EH (cell line): ENCODE data around the gene SRSF9.
"Not testable (repeated sequence)": the region's sequence is repeated elsewhere in the genome, so short reads cannot be mapped to it uniquely, and the experiment has no call there.

Experiments used
- DNase-seq: peaks from one replicate; pipeline ENCODE4 v3.0.0-alpha.2; 2015; ENCODE audit warnings: low read depth

The SRSF9 gene

DNA sequence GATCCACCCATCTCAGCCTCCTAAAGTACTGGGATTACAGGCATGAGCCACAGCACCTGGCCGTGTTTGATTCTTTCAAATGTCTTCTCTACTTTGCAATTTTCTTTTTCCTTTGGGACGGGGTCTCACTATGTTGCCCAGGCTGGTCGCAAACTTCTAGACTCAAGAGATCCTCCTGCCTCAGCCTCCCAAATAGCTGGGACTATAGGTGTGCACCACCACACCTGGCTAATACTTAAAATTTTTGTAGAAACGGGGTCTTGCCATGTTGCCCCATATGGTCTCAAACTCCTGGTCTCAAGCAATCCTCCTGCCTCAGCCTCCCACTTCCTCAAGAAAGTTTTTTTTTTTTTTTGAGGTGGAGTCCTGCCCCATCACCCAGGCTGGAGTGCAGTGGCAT is 21.6 kb downstream of the SRSF9 start:
- no peak for DNase-seq

DNA sequence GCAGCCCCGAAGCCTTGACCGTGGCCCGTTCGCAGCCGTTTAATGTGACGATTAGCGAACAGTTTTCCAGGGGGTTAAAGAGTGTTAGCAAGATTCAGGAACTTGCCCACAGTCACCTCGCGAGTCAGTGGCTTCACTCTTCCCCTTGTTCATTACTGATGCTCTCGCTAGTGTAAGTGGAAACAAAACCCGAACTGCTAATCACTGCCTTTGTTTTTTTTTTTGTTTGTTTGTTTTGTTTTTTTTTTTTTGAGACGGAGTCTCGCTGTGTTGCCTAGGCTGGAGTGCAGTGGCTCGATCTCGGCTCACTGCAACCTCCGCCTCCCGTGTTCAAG is 22.7 kb downstream of the SRSF9 start:
- DNase-seq: not testable (repeated sequence)

DNA sequence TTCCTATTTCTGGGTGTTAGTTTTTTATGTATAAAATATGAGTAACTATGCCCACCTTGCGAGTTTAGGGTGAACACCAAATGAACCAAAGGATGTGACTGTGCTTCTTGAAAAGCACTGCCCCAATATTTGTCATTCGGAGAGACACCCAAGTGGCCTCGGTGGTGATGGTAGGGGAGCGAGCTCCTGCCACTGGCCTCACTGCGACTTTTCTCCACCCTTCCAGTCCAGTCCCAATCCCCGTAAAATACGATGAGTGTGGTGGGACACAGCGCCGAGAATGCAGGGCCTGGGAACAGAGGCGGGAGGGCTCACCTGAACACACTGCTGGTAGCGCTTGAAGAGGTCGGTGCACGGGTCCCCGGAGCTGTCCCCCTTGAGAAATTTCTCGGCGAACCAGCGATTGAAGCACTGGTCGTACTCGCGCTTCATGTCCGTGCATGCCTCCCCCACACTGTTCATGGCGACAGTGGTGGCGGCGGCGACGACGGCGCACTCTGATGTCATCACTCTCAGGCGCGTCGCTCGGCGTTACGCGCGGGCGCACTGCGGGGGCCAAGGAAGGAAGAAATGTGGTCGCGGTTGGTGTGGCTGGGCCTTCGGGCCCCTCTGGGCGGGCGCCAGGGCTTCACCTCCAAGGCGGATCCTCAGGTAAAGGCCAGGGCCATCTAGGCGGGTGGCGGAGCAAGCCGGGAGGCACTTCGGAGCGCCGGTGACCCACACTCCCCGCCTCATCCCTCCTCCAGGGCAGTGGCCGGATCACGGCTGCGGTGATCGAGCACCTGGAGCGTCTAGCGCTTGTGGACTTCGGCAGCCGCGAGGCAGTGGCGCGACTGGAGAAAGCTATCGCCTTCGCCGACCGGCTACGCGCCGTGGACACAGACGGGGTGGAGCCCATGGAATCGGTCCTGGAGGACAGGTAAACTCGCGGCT is 23.4 kb downstream of the SRSF9 start, which contains the start of the genes GATC and TRIAP1:
GATC (plus strand) TSS at position 534 of the 933 bp plus-strand sequence; CDS start at position 571, 37 bp downstream.
TRIAP1 (minus strand) TSS at position 474 of the 933 bp plus-strand sequence; CDS start at position 462, 12 bp downstream.
- DNase-seq: peak; percentile 78

DNA sequence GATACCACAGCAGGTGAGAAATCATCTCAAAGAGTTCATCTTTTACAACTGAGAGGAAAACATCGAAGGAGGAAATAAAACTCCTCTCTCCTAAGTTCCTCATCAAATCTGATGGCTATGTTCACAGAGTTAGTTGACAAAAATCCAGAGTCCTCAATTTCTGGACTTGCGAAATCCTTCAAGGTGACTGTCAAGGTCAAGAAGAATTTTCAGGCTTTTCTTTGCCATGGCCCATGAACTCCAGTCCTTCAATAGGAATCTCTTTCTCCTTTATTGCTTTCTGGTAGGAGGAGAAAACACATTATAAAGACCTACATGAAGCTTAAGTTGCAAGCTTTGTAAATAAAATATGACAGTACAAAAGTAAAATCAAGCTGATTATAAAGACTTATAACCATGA is 24.9 kb downstream of the SRSF9 start:
- DNase-seq: no peak

DNA sequence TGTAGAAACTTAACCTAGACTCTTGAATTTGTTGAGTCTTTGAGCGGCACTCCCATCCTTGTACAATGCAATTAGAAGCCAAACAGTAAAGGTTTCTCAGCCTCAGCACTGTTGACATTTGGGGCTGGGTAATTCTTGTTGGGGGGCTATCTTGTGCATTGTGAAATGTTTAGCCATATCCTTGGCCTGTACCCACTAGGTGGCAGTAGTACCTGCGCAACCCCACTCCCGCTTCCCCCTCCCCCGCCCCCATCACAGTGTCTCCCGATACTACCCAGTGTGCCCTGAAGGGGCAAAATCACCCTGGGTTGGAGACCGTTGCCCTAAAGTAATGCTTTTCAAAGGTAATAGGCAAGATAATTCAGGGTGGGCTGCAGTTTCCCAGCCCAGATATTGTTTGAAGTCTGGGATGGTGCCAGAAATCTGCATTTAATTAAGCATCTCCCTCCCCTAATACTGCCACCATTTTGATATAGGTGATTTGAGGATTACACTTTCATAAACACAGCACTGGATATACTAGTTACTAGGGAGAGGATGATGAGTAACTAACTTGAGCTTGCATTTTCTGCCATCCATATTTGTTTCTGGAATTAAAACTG is 29.8 kb downstream of the SRSF9 start:
- DNase-seq: peak; percentile 65

DNA sequence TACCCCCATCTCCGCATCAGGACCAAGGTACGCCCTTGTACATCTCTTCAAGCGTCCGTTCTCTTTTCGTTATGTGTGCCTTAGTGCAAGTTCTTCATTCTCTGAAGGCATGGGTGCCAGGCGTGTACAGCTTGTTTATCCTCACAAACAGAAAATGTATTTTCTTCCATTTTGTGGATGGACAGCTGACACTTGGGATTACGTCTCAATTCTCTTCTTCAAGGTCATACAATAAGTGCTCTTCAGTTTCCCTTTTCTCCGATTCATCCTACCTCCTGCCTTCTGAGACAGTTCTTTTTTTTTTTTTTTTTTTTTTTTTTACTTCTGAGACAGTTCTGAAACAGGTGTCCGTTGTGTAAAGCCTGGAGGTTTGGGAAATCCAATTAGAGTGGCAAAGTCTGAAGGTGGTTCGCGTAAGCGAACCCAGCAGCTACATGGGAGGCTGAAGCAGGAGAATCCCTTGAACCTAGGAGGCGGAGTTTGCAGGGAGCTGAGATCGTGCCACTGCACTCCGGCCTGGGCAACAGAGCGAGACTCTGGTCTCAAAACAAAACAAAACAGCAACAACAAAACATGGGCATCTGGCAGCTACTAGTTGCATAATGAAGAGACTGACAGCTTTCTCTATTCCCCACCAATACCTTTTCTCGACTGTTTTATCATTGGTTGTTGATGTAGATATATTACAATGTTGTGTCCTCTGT is 30.9 kb downstream of the SRSF9 start:
- no peak for DNase-seq

DNA sequence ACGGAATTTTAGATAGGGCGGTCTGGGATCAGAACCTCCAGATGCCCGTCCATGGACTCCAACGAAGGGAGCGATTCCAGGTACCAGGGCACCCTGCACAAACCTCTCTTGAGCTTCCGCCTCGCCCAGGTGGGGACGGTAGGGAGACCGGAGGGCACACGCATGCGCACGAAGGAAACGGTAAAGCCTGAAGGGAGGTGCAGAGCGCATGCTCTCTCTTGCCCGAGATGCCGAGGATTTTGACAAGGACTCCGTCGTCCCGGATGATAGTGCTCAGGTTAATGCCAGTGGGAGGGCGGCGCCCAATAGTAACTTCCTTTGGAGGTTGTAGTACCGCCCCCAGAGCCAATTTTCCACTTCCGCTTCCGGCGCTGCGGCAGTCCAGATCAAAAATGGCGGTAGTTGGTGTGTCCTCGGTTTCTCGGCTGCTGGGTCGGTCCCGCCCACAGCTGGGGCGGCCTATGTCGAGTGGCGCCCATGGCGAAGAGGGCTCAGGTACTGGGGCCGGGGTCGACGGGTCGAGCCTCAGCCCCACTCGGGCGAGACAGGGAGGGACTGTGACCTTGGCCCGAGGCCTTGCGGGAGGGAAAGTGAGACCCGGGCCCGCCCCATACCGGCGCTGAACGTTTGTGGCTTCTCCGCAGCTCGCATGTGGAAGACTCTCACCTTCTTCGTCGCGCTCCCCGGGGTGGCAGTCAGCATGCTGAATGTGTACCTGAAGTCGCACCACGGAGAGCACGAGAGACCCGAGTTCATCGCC is 31.6 kb downstream of the SRSF9 start, which contains the start of gene COX6A1:
COX6A1 (plus strand) TSS at position 379 of the 760 bp plus-strand sequence; CDS start at position 393, 14 bp downstream.
- peak; percentile 99 for DNase-seq

DNA sequence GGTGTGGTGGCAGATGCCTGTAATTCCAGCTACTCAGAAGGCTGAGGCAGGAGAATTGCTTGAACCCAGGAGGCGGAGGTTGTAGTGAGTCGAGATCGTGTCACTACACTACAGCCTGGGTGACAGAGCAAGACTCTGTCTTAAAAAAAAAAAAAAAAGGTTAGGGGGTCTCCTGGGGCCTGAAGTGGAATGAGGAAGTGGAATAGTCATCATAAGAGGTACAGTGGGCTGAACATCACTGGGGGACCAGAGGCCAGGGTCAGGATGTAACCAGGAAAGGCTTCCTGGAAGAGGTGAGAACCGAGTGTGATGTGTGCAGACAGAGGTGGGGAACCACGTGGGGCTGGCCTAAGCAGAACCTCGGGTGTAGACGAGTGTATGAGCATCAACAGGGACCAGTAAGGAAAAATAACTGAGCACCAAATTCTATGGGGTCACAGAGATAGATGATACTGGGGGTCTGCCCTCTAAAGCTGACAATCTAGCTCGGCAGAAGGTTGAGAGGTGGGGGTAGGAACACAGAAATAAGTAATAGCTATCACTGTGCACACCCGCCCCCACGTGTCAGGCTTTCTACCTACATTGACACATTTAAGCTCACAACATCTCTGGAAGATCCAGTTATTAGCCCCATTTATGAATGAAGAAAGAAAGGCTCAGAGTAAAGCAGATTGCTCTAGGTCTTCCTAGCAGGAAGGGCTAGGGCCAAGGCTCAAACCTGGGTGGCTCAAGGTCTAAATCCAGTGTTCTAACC is 36.6 kb downstream of the SRSF9 start:
- DNase-seq: no peak

DNA sequence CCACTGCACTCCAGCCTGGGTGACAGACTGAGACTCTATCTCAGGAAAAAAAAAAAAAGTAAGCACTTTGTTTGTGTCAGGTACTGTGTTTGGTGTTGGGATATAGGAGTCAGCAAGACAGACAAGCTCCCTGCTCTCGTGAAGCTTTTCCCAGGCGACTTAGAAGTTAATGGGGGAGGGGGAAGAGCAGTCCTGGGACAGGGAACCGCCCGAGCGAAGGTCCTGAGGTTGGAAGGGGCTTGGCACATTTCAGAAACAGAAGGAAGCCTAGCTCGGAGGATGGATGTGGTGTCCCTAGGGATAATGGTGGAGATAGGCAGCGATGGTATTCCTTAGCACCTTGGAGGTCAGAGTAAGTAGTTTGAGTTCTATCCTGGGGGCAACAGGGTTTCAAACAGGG is 40.2 kb downstream of the SRSF9 start:
- DNase-seq: no peak

DNA sequence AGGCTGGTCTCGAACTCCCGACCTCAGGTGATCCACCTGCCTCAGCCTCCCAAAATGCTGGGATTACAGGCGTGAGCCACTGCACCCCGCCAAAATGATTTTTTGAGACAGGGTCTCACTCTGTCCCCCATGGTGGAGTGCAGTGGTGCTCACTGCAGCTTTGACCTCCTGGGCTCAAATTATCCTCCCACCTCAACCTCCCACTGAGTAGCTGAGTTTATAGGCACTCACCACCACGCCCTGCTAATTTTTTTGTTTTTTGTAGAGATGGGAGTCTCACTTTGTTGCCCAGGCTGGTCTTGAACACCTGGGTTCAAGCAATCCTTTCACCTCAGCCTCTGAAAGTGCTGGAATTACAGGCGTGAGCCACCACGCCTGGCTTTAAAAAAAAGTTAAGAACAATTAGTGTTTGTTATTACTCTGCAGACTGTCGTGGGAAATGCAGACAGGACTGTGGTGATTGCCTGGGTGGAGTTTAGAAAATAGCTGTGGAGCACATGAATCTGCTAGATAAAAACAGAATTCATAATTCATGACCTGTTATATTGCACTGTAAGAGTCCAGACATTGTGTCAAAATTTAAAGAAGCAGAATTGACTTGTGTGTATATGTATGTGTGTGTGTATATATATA is 40.8 kb downstream of the SRSF9 start:
- DNase-seq: no peak

DNA sequence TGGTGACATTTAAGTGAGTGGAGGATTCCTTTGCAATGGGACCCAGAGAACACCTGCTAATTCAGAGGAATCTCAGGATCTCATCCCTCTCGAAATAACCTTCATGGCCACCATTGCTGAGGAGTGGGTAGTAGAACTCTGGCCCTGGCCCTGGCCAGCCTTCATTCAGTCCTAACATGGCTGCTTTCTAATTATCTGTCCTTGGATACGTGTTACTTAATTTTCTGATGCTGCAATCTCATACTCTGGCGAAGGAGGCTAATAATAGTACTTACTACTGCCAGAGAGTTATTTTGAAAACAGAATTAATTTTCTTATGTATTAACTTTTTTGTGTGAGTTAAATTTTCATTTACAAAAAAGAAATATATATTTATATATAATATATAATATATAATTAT is 43.8 kb downstream of the SRSF9 start:
- no peak for DNase-seq

DNA sequence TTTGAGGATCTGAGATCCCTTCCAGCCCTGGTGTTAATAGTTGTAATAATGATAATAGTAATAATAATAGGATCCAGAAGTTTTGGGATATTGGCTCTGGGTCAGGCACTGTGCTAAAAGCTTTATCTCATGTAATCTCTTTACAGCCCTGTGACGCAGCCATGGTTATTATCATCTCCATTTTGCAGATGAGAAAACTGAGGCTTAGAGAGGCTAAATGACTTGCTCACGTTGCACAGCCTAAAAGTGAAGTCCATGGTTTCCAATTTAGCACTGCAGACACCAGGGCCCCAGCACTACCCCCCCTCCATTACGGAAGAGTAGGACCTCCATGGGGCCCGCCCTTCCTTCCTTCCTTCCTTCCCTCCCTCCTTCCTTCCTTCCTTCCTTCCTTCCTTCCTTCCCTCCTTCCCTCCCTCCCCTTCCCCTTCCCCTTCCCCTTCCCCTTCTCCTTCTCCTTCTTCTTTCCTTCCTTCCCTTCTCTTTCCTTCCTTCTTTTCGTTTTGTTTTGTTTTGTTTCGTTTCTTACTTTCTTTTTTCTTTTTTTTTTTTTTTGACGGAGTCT is 46.6 kb downstream of the SRSF9 start:
- DNase-seq: no peak

DNA sequence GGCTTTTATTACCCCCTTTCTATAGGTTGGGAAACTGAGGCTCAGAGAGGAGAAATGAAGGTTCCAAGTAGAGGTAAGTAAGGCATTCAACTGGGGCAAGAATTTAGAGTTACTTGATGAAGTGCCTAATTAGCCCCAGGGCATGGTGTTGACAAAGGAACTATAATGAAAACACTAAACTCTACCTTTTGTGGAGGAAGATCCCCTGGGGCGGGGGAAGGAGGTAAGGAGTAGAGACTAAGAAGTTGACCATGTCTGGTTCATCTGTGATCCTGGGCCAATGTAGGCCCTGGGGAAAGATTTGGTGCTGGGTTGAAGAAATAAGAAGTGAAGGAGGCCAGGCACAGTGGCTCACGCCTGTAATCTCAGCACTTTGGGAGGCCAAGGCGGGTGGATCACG is 47.8 kb downstream of the SRSF9 start:
- DNase-seq: no peak

DNA sequence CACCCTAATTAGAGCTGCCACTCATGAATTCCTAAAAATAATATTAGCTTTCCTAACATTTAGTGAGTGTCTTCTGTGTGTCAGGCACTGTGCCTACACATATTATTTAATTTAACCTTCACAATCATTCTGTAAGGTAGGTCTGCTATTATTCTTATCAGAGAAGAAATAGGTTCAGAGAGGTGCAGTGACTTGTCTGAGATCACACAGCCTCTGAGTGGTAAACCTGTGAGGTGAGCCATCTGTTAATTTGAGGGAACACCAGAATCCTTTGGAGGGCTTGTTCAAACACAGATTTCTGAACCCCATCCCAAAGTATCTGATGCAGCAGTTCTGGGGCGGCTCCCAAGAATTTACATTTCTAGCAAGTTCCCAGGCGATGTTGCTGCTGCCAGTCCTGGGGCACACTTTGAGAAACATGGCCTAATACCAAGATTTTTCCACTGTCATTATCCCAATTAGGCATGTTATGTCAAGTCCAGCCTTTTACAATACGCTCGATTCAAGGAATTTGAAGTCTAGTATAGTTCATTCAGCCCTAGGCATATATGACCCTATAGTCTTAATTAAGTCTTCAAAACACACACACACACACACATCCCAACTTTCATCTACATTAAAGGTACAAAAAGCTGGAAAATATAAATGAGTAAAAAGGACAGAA is 51.5 kb downstream of the SRSF9 start:
- no peak for DNase-seq

DNA sequence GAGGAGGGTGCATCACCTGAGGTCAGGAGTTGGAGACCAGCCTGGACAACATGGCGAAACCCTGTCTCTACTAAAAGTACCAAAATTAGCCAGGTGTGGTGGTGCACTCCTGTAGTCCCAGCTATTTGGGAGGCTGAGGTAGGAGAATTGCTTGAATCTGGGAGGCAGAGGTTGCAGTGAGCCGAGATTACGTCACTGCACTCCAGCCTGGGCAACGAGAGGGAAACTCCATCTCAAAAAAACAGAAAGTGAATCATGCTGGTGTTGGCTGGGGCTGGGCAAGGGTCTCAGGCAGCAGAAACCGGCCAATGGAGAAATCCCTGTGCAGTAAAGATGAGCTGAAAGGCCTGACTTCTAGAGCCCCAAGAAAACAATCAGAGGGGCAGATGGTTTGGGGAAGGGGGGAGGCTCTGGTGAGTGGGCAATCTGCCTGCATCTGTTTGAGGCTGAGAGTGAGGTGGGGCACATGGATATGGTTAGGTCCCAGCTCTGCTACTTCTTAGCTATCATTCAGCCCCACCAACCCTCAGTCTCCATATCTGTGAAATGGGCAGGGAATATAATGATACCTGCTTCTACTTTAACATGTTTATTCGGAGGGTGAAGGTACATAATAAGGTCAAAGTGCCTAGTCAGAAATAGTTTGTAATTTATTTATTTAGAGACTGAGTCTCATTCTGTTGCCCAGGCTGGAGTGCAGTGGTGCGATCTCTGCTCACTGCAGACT is 52.9 kb downstream of the SRSF9 start:
- no peak for DNase-seq

DNA sequence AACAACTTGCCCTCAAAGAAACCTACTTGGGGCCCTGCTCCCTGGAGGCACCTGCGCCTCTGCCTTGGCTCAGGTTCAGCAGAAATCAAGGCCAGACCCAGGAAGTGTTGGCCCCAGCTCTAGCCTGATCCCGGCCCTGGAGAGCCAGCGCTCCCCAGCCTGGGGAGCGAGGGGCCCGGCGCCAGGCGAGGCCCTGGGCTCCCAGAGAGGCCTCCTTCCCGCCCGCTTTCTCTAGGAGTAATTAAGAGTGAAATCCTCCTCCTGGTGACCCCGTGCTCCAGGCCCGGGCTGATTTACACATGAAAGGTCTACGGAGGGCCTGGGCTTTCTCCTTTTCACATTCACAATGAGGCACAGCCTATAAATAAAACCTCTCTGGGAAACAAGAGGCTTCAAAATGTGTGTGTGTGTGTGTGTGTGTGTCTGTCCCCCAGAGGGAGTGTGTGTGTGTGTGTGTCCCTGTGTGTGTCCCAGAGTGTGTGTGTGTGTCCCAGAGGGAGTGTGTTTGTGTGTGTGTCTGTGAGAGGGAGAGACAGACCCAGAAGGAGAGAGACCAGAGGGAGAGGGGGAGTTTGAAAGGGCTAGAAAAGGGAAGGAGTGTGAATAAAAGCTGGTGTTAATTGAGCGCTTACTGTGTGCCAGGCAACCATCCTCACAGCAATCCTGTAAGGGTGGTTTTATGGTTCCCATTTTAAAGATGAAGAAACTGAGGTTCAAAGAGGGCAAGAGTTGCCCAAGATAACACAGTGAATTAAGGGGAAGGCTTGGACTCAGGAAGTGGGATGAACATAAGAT is 55.5 kb downstream of the SRSF9 start:
- DNase-seq: no peak

DNA sequence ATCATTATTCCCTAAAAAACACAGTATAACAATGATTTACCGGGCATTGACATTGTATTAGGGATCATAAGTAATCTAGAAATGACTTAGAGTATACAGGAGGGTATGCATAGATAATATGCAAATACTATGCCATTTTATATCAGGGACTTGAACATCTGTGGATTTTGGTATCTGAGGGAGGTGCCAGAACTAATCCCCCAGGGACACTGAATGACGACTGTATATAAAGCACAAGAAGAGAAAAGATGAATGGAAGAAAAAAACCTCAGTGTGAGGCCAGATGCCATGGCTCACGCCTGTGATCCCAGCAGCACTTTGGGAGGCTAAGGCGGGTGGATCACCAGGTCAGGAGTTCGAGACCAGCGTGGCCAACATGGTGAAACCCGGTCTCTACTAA is 57.1 kb downstream of the SRSF9 start:
- no peak for DNase-seq
